Measurements from ENCODE around the gene SLCO3A1. TPM values are rescaled to one million over a fixed set of nuclear protein-coding genes. Genes with fewer than 3 reads are reported as not detected.

The SLCO3A1 gene
- total RNA-seq, 1 donor from 2014 or later: 65.8 TPM

- Histone ChIP-seq H3K9me3 (no peaks in the 10 kb centered on the region), H3K27ac (peak overlapping the region; percentile 14)
- intact Hi-C loops (cut with DNase I): loop anchor here (10.0 kb wide), 1 partner anchor 95 kb away; no protein-coding TSS in a partner anchor
These were observed 76.0 kb downstream of the SLCO3A1 start for GRCh38 chr15:91929509-91929908.

GRCh38 chr15:91930092-91930491 is 76.6 kb downstream of the SLCO3A1 start:
- no peaks in the 10 kb centered on the region for H3K36me3 ChIP-seq
- DNase-seq (ENCODE audit: extremely low spot score in 2 of 2): no peak
- intact Hi-C loops (cut with DNase I): no loop called here
- peaks cover 35% of the 10 kb centered on the region for H3K4me1 ChIP-seq
- H3K27ac ChIP-seq: peak overlapping the region; percentile 14
- TF ChIP-seq POLR2A (IDR thresholded peaks at IDR 0.05) (no peak), POLR2AphosphoS5 (IDR thresholded peaks at IDR 0.05; ENCODE audit: insufficient read depth in 1 of 2, low read depth in 1 of 2) (no peak)
- TF ChIP-seq, protein P1, sequence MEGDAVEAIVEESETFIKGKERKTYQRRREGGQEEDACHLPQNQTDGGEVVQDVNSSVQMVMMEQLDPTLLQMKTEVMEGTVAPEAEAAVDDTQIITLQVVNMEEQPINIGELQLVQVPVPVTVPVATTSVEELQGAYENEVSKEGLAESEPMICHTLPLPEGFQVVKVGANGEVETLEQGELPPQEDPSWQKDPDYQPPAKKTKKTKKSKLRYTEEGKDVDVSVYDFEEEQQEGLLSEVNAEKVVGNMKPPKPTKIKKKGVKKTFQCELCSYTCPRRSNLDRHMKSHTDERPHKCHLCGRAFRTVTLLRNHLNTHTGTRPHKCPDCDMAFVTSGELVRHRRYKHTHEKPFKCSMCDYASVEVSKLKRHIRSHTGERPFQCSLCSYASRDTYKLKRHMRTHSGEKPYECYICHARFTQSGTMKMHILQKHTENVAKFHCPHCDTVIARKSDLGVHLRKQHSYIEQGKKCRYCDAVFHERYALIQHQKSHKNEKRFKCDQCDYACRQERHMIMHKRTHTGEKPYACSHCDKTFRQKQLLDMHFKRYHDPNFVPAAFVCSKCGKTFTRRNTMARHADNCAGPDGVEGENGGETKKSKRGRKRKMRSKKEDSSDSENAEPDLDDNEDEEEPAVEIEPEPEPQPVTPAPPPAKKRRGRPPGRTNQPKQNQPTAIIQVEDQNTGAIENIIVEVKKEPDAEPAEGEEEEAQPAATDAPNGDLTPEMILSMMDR (IDR thresholded peaks at IDR 0.05): no peak
- H3K27me3 ChIP-seq: no peaks in the 10 kb centered on the region
- H3K4me3 ChIP-seq: no peak overlapping the region
- H3K9me3 ChIP-seq: no peaks in the 10 kb centered on the region

More at GRCh38 chr15:91929509-91929908, 76.0 kb downstream of the SLCO3A1 start:
- no peak for DNase-seq (ENCODE audit: extremely low spot score in 2 of 2)
- Histone ChIP-seq H3K36me3 (no peaks in the 10 kb centered on the region), H3K4me1 (peaks cover 35% of the 10 kb centered on the region), H3K27me3 (no peaks in the 10 kb centered on the region), H3K4me3 (no peak overlapping the region)
- TF ChIP-seq POLR2AphosphoS5 (IDR thresholded peaks at IDR 0.05; ENCODE audit: insufficient read depth in 1 of 2, low read depth in 1 of 2) (no peak), POLR2A (IDR thresholded peaks at IDR 0.05) (no peak)
- TF ChIP-seq, protein P1 (IDR thresholded peaks at IDR 0.05): no peak

DNA sequence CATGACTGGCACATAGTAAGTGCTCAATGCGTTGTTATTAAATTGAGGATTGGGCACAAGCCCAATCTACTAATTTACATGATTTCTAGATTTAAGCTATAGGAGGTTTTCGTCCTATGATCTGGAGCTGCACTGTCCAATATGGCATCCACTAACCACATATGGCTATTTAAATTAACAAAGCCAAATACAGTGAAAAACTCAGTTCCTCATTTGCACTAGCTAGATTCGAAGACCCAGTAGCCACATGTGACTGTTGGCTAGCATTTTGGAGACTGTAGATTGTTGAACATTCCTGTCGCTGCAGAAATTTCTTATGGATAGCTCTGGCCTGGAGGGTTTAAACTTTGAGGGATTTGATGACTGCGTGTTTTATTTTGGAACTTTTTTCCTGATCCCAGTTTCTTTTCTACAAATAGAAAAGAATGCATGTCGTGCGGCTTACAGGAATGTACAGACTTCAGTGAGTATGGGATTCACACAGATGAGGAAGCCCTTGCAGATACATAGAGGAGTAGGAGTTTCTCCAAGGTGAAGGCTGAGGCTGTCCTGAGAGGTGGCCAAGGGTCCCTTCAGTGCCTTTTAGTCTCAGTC is 82.8 kb downstream of the SLCO3A1 start:
- intact Hi-C loops (cut with DNase I): no loop called here
- Histone ChIP-seq H3K4me1 (peaks cover 27% of the 10 kb centered on the region), H3K27ac (no peak overlapping the region), H3K36me3 (no peaks in the 10 kb centered on the region), H3K4me3 (no peak overlapping the region), H3K9me3 (no peaks in the 10 kb centered on the region), H3K27me3 (no peaks in the 10 kb centered on the region)
- DNase-seq (ENCODE audit: extremely low spot score in 2 of 2): no peak
- no peak for TF ChIP-seq POLR2A (IDR thresholded peaks at IDR 0.05)
- no peak for TF ChIP-seq POLR2AphosphoS5 (IDR thresholded peaks at IDR 0.05; ENCODE audit: insufficient read depth in 1 of 2, low read depth in 1 of 2)
- TF ChIP-seq, protein P1 (IDR thresholded peaks at IDR 0.05): no peak

GRCh38 chr15:91936927-91937326 is 83.4 kb downstream of the SLCO3A1 start:
- intact Hi-C loops (cut with DNase I): no loop called here
- H3K27me3 ChIP-seq: no peaks in the 10 kb centered on the region
- H3K4me1 ChIP-seq: peaks cover 33% of the 10 kb centered on the region
- no peak overlapping the region for H3K27ac ChIP-seq
- no peaks in the 10 kb centered on the region for H3K9me3 ChIP-seq
- no peaks in the 10 kb centered on the region for H3K36me3 ChIP-seq
- DNase-seq (ENCODE audit: extremely low spot score in 2 of 2): no peak
- no peak overlapping the region for H3K4me3 ChIP-seq
- no peak for TF ChIP-seq POLR2A (IDR thresholded peaks at IDR 0.05)

DNA sequence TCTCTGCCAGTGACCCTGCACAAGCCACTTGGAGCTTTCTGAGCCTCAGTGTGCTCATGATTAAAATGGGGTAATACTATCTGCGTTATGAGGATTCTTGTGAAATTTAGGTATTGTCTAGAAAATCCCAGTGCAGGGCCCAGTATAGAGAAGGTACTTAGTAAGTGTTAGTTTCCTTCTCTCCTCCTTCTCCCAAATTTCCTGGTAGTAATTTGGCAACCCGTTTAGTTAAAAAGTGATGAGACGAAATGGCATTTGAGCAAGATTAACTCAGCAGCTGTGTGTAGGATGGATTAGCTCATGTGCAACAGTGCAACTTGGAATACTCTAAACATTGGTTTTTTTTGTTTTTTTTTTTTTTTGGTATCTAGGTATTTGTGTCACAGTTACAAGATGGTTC is 84.6 kb downstream of the SLCO3A1 start:
- Histone ChIP-seq H3K9me3 (no peaks in the 10 kb centered on the region), H3K4me1 (peaks cover 45% of the 10 kb centered on the region), H3K36me3 (no peaks in the 10 kb centered on the region), H3K27ac (no peak overlapping the region), H3K4me3 (no peak overlapping the region), H3K27me3 (no peaks in the 10 kb centered on the region)
- TF ChIP-seq, protein P1 (IDR thresholded peaks at IDR 0.05): no peak
- no peak for DNase-seq (ENCODE audit: extremely low spot score in 2 of 2)
- intact Hi-C loops (cut with DNase I): no loop called here
